ENCODE data around the gene ZNF292.

ZNF292 gene

DNA sequence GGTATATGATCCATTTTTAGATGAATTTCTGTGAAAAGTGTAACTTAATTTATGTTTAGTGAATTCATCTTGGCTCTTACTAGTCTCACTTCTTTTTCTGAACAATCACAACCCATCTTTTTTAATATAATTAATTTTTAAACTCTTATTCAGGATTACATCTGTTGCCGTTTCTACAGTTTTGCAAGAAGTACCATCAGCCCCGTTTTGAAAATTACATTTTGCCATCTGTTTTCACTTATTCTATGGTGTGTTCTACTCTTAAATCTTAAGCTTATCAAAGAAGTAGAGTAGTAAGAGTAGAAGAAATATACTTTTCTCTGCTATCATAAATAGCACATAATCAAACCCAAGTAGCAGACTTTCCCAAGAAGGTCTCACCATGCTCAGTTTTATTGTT lies 70.1 kb downstream of the ZNF292 start:
- H4K8ac ChIP-seq (ENCODE audit: low read depth, low read length), result no peak overlapping the region
- H3K79me2 ChIP-seq (ENCODE audit: control insufficient read depth, insufficient read depth, low read length, poor library complexity), result no peaks in the 10 kb centered on the region
- no peaks in the 10 kb centered on the region for H3K79me1 ChIP-seq (ENCODE audit: low read length)
- no peak overlapping the region for H3K4ac ChIP-seq (ENCODE audit: low read depth, low read length)
- H2BK5ac ChIP-seq (ENCODE audit: low read depth, low read length, poor library complexity), result no peak overlapping the region
- no peak overlapping the region for H3K23ac ChIP-seq (ENCODE audit: low read length)
- H3K36me3 ChIP-seq (ENCODE audit: control insufficient read depth in 1 of 2, insufficient read depth in 2 of 2, low read length in 2 of 2), result peaks cover 7% of the 10 kb centered on the region in 2 experiments
- no peak for DNase-seq
- H3K27me3 ChIP-seq (ENCODE audit: insufficient read depth, low read length), result no peaks in the 10 kb centered on the region
- no peak overlapping the region for H3K18ac ChIP-seq (ENCODE audit: low read length)
- no peaks in the 10 kb centered on the region for H3K9me3 ChIP-seq (ENCODE audit: insufficient read depth, low read depth, low read length)
- no peak overlapping the region for H3K4me2 ChIP-seq (ENCODE audit: low read length)
- no peaks in the 10 kb centered on the region for H3K4me1 ChIP-seq (ENCODE audit: control insufficient read depth in 1 of 2, insufficient read depth in 2 of 2, low read length in 2 of 2)
- H2AK5ac ChIP-seq (ENCODE audit: low read length), result no peak overlapping the region
- no peak overlapping the region for H4K12ac ChIP-seq (ENCODE audit: low read depth, low read length)
- H2AFZ ChIP-seq (ENCODE audit: insufficient read depth, low read length, poor library complexity), result no peak overlapping the region
- H2BK120ac ChIP-seq (ENCODE audit: insufficient read depth, low read length, poor library complexity), result no peak overlapping the region
- H3K4me3 ChIP-seq (ENCODE audit: low read depth, low read length), result no peak overlapping the region
- H3K14ac ChIP-seq (ENCODE audit: low read length), result no peak overlapping the region
- H3K9ac ChIP-seq (ENCODE audit: low read length), result no peak overlapping the region
- H2BK12ac ChIP-seq (ENCODE audit: low read length), result no peak overlapping the region
- H4K91ac ChIP-seq (ENCODE audit: low read depth, low read length), result no peak overlapping the region
- WGBS (ENCODE audit: extremely low coverage, insufficient coverage, insufficient read length), result no CpG with 5 or more reads among the region's 2 CpGs
- no peak overlapping the region for H3K27ac ChIP-seq (ENCODE audit: low read depth, low read length)

DNA sequence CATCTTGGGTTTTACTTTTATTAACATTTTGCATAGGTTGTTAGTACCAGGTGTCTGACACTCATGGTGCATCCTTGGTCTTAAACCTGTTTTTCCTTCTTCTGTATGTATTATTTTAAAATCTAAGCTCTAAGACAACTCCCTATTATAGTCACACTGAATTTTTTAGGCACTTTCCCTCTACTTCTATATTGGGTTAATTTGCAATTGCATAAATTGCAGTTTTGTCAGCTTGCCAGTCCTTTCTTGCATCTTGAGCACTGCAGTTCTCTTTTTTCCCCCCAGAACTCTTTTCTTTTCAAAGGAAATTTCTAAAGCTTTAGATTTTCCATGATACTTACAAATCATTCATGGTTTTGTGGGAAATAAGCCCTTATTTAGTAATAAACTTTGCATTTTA lies 70.6 kb downstream of the ZNF292 start:
- H3K14ac ChIP-seq (ENCODE audit: low read length), result no peak overlapping the region
- H3K23ac ChIP-seq (ENCODE audit: low read length), result no peak overlapping the region
- H3K36me3 ChIP-seq (ENCODE audit: control insufficient read depth in 1 of 2, insufficient read depth in 2 of 2, low read length in 2 of 2), result peaks cover 7% of the 10 kb centered on the region in 2 experiments

DNA sequence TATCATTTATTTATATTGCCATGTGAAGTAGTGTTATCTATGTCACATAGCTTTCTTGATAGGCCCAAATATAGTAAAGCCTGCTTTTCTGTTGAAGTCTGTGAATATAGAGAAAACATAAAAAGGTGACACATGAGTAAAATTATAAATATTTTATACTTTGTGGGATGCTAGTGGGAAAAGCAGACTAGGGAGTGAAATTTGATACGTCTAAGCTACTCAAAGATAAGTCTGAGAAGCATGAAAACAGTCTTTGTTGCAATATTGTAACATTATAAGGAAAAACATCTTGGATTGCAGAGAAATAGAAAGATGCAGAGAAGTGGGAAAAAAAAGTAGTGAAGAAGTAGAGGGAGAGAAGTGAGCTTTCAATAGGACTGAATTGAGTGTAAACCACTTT lies 75.4 kb downstream of the ZNF292 start:
- no peaks in the 10 kb centered on the region for H3K79me2 ChIP-seq (ENCODE audit: control insufficient read depth, insufficient read depth, low read length, poor library complexity)
- H4K8ac ChIP-seq (ENCODE audit: low read depth, low read length), result no peak overlapping the region
- H3K36me3 ChIP-seq (ENCODE audit: control insufficient read depth in 1 of 2, insufficient read depth in 2 of 2, low read length in 2 of 2), result peaks cover 0 to 5% of the 10 kb centered on the region in 2 experiments
- H3K27me3 ChIP-seq (ENCODE audit: insufficient read depth, low read length), result no peaks in the 10 kb centered on the region
- no peak overlapping the region for H3K4me3 ChIP-seq (ENCODE audit: low read depth, low read length)
- no peak overlapping the region for H3K18ac ChIP-seq (ENCODE audit: low read length)
- no peak overlapping the region for H3K14ac ChIP-seq (ENCODE audit: low read length)
- no peak overlapping the region for H2AK5ac ChIP-seq (ENCODE audit: low read length)
- no peak overlapping the region for H3K23ac ChIP-seq (ENCODE audit: low read length)
- no peak overlapping the region for H4K12ac ChIP-seq (ENCODE audit: low read depth, low read length)
- H3K9ac ChIP-seq (ENCODE audit: low read length), result no peak overlapping the region
- no CpG with 5 or more reads among the region's 1 CpG for WGBS (ENCODE audit: extremely low coverage, insufficient coverage, insufficient read length)
- H3K4ac ChIP-seq (ENCODE audit: low read depth, low read length), result no peak overlapping the region
- H3K4me1 ChIP-seq (ENCODE audit: control insufficient read depth in 1 of 2, insufficient read depth in 2 of 2, low read length in 2 of 2), result no peaks in the 10 kb centered on the region
- H4K91ac ChIP-seq (ENCODE audit: low read depth, low read length), result no peak overlapping the region
- H3K79me1 ChIP-seq (ENCODE audit: low read length), result no peaks in the 10 kb centered on the region
- no peak overlapping the region for H3K4me2 ChIP-seq (ENCODE audit: low read length)
- no peak overlapping the region for H2AFZ ChIP-seq (ENCODE audit: insufficient read depth, low read length, poor library complexity)
- no peak overlapping the region for H2BK12ac ChIP-seq (ENCODE audit: low read length)
- no peak overlapping the region for H2BK5ac ChIP-seq (ENCODE audit: low read depth, low read length, poor library complexity)
- H3K27ac ChIP-seq (ENCODE audit: low read depth, low read length), result no peak overlapping the region
- H3K9me3 ChIP-seq (ENCODE audit: insufficient read depth, low read depth, low read length), result no peaks in the 10 kb centered on the region
- no peak overlapping the region for H2BK120ac ChIP-seq (ENCODE audit: insufficient read depth, low read length, poor library complexity)
- no peak for DNase-seq

More for the DNA sequence above, 70.6 kb downstream of the ZNF292 start:
- H3K18ac ChIP-seq (ENCODE audit: low read length), result no peak overlapping the region
- no peak overlapping the region for H2BK12ac ChIP-seq (ENCODE audit: low read length)
- no peak overlapping the region for H4K91ac ChIP-seq (ENCODE audit: low read depth, low read length)
- no peak overlapping the region for H2AFZ ChIP-seq (ENCODE audit: insufficient read depth, low read length, poor library complexity)
- H3K27me3 ChIP-seq (ENCODE audit: insufficient read depth, low read length), result no peaks in the 10 kb centered on the region
- no peak overlapping the region for H3K4me3 ChIP-seq (ENCODE audit: low read depth, low read length)
- no peak for DNase-seq
- no peak overlapping the region for H2BK120ac ChIP-seq (ENCODE audit: insufficient read depth, low read length, poor library complexity)
- H2AK5ac ChIP-seq (ENCODE audit: low read length), result no peak overlapping the region
- no peaks in the 10 kb centered on the region for H3K79me1 ChIP-seq (ENCODE audit: low read length)
- H3K4me2 ChIP-seq (ENCODE audit: low read length), result no peak overlapping the region
- no peak overlapping the region for H3K9ac ChIP-seq (ENCODE audit: low read length)
- H3K4me1 ChIP-seq (ENCODE audit: control insufficient read depth in 1 of 2, insufficient read depth in 2 of 2, low read length in 2 of 2), result no peaks in the 10 kb centered on the region
- H4K12ac ChIP-seq (ENCODE audit: low read depth, low read length), result no peak overlapping the region
- H3K79me2 ChIP-seq (ENCODE audit: control insufficient read depth, insufficient read depth, low read length, poor library complexity), result no peaks in the 10 kb centered on the region
- H3K9me3 ChIP-seq (ENCODE audit: insufficient read depth, low read depth, low read length), result no peaks in the 10 kb centered on the region
- H2BK5ac ChIP-seq (ENCODE audit: low read depth, low read length, poor library complexity), result no peak overlapping the region
- no peak overlapping the region for H3K4ac ChIP-seq (ENCODE audit: low read depth, low read length)
- no peak overlapping the region for H4K8ac ChIP-seq (ENCODE audit: low read depth, low read length)
- no peak overlapping the region for H3K27ac ChIP-seq (ENCODE audit: low read depth, low read length)

DNA sequence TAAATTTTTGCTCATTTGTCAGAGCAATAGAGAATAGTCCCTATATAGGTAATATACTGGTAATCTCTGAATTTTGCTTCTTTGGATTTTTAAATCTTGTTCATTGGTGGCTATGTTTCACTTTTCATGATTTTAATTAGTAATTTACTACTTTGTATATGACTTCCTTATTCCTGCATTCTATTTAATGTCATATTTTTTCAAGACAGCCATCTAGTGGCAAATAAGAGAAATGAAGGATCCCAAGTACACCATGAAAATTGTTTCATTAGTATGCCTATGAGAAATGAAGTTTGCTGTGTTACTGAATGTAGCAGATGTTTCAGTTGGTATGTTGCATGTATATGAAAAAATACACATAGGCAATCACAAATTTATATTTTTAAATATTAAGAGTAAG lies 82.4 kb downstream of the ZNF292 start:
- H3K4me3 ChIP-seq (ENCODE audit: low read depth, low read length), result no peak overlapping the region
- no peak overlapping the region for H3K18ac ChIP-seq (ENCODE audit: low read length)
- H2BK12ac ChIP-seq (ENCODE audit: low read length), result no peak overlapping the region
- no peaks in the 10 kb centered on the region for H3K79me1 ChIP-seq (ENCODE audit: low read length)
- H3K9ac ChIP-seq (ENCODE audit: low read length), result no peak overlapping the region
- no peak overlapping the region for H2AFZ ChIP-seq (ENCODE audit: insufficient read depth, low read length, poor library complexity)
- H2BK120ac ChIP-seq (ENCODE audit: insufficient read depth, low read length, poor library complexity), result no peak overlapping the region
- no peak overlapping the region for H3K4ac ChIP-seq (ENCODE audit: low read depth, low read length)
- DNase-seq, result peak in 1 of 2 donors; percentile 50
- H3K9me3 ChIP-seq (ENCODE audit: insufficient read depth, low read depth, low read length), result no peaks in the 10 kb centered on the region
- no peak overlapping the region for H2AK5ac ChIP-seq (ENCODE audit: low read length)
- no peaks in the 10 kb centered on the region for H3K79me2 ChIP-seq (ENCODE audit: control insufficient read depth, insufficient read depth, low read length, poor library complexity)
- H3K23ac ChIP-seq (ENCODE audit: low read length), result no peak overlapping the region
- no peaks in the 10 kb centered on the region for H3K4me1 ChIP-seq (ENCODE audit: control insufficient read depth in 1 of 2, insufficient read depth in 2 of 2, low read length in 2 of 2)
- no peaks in the 10 kb centered on the region for H3K27me3 ChIP-seq (ENCODE audit: insufficient read depth, low read length)
- H4K12ac ChIP-seq (ENCODE audit: low read depth, low read length), result no peak overlapping the region
- no peak overlapping the region for H3K14ac ChIP-seq (ENCODE audit: low read length)
- H3K4me2 ChIP-seq (ENCODE audit: low read length), result no peak overlapping the region
- no peak overlapping the region for H4K91ac ChIP-seq (ENCODE audit: low read depth, low read length)
- H2BK5ac ChIP-seq (ENCODE audit: low read depth, low read length, poor library complexity), result no peak overlapping the region
- H3K27ac ChIP-seq (ENCODE audit: low read depth, low read length), result no peak overlapping the region
- no peak overlapping the region for H4K8ac ChIP-seq (ENCODE audit: low read depth, low read length)
- H3K36me3 ChIP-seq (ENCODE audit: control insufficient read depth in 1 of 2, insufficient read depth in 2 of 2, low read length in 2 of 2), result peaks cover 13 to 20% of the 10 kb centered on the region in 2 experiments

All from trophoblast cell (in vitro differentiated cells and primary cell).